Measurements from ENCODE around the gene HBA2.
"Not testable (repeated sequence)": the region's sequence is repeated elsewhere in the genome, so short reads cannot be mapped to it uniquely, and the experiment has no call there.

The HBA2 gene

GRCh38 chr16:204046-204445 lies 31.4 kb downstream of the HBA2 start:
- DNase-seq: not testable (repeated sequence)

GRCh38 chr16:209359-209758 lies 36.7 kb downstream of the HBA2 start:
- not testable (repeated sequence) for DNase-seq

GRCh38 chr16:211631-212180 lies 39.0 kb downstream of the HBA2 start:
- DNase-seq: not testable (repeated sequence)

- DNase-seq: no peak
These were observed 40.3 kb downstream of the HBA2 start for GRCh38 chr16:212999-213398.

GRCh38 chr16:220021-220420 lies 47.3 kb downstream of the HBA2 start:
- DNase-seq: no peak
